ENCODE measurements around the gene ELAC2. TPM values are rescaled to one million over a fixed set of nuclear protein-coding genes. Genes with fewer than 3 reads are reported as not detected.

The ELAC2 gene
- polyA plus RNA-seq, 1 experiment, result 71.0 TPM

DNA sequence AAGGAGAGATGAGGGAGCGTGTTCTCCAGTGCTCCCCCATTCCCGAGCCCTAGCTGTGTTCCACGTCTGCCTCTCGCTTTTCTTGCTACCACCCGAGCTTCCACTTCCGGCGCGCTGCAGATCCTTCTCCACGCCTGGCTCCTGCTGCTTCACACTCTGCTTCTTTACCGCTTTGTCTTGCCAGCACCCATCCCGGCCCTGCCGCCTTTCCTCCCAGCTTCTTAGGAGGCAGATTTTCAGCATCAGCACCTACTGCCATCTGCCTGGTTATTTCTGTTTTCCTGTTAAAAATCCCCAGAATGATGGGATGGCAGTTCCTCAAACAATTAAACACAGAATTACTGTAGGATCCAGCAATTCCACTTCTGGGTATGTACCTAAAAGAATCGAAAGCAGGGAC, 64.7 kb downstream of the ELAC2 start:
- H3K4me3 ChIP-seq (ENCODE audit: low read depth, low read length), result no peak overlapping the region
- H3K36me3 ChIP-seq (ENCODE audit: control insufficient read depth, insufficient read depth, low read length), result no peaks in the 10 kb centered on the region
- DNase-seq (ENCODE audit: low read depth), result no peak
- POLR2A ChIA-PET, result no interaction called here
- TF ChIP-seq, protein P1, sequence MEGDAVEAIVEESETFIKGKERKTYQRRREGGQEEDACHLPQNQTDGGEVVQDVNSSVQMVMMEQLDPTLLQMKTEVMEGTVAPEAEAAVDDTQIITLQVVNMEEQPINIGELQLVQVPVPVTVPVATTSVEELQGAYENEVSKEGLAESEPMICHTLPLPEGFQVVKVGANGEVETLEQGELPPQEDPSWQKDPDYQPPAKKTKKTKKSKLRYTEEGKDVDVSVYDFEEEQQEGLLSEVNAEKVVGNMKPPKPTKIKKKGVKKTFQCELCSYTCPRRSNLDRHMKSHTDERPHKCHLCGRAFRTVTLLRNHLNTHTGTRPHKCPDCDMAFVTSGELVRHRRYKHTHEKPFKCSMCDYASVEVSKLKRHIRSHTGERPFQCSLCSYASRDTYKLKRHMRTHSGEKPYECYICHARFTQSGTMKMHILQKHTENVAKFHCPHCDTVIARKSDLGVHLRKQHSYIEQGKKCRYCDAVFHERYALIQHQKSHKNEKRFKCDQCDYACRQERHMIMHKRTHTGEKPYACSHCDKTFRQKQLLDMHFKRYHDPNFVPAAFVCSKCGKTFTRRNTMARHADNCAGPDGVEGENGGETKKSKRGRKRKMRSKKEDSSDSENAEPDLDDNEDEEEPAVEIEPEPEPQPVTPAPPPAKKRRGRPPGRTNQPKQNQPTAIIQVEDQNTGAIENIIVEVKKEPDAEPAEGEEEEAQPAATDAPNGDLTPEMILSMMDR (IDR thresholded peaks at IDR 0.05; ENCODE audit: insufficient read depth, low read depth, low read length), result no peak
- no peaks in the 10 kb centered on the region for H3K27me3 ChIP-seq (ENCODE audit: control insufficient read depth, insufficient read depth, low read length)
- CTCF ChIA-PET, result no interaction called here

DNA sequence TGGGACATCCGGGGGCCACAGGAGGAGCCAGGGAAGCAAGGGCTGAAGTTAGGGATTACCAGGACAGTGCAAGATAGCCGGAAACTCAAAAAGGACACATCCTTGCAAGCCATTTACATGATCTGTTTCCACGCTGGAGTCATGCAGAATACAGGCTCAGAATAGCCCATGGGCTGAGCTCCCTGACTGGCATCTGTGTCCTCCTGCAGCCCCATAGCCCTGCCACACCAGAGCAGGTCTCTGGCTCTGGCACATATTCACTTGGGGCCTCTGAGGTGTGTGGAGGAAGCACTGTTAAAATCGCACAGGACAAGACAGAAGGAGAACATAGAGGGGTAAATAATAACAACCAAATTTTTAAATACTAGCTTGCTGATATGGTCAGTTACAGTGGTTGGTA, 65.8 kb downstream of the ELAC2 start:
- ChIA-PET POLR2A (no interaction called here), CTCF (no interaction called here)
- DNase-seq (ENCODE audit: low read depth), result no peak
- TF ChIP-seq, protein P1 (IDR thresholded peaks at IDR 0.05; ENCODE audit: insufficient read depth, low read depth, low read length), result no peak
- no peaks in the 10 kb centered on the region for H3K36me3 ChIP-seq (ENCODE audit: control insufficient read depth, insufficient read depth, low read length)
- no peak overlapping the region for H3K4me3 ChIP-seq (ENCODE audit: low read depth, low read length)
- H3K27me3 ChIP-seq (ENCODE audit: control insufficient read depth, insufficient read depth, low read length), result no peaks in the 10 kb centered on the region

DNA sequence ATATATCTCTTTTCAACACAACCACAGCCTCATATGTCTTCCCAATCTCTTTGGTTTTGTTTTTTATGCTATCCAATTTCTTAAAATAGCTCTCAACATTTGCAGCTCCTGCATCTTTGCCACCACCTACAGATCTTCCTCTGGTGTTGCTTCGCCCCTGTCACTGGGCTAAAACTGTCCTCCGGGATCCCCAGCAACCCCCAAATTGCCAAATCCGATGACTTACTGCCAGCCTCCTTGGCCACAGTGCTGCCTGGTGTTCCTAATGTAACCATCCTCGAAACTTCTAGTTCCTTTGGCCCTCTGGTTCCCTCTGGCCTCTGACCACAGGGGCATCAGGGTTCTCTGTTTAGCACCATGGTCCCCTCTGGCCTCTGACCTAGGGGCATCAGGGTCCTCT, 70.8 kb downstream of the ELAC2 start:
- H3K4me3 ChIP-seq (ENCODE audit: low read depth, low read length), result no peak overlapping the region
- no peaks in the 10 kb centered on the region for H3K27me3 ChIP-seq (ENCODE audit: control insufficient read depth, insufficient read depth, low read length)
- no peak for DNase-seq (ENCODE audit: low read depth)
- TF ChIP-seq, protein P1 (IDR thresholded peaks at IDR 0.05; ENCODE audit: insufficient read depth, low read depth, low read length), result no peak
- POLR2A ChIA-PET, result no interaction called here
- CTCF ChIA-PET, result no interaction called here
- no peaks in the 10 kb centered on the region for H3K36me3 ChIP-seq (ENCODE audit: control insufficient read depth, insufficient read depth, low read length)

Other genes with a start within 250 kb of the ELAC2 start
- 0.40 and 0.43 TPM in 2 replicates for gene ARHGAP44, start 228.5 kb downstream of the ELAC2 start, polyA plus RNA-seq (2011; rRNA removed)

All from BJ (cell line).